WTC11 (cell line): ENCODE results near the gene FUT8. TPM values are rescaled to one million over a fixed set of nuclear protein-coding genes. Genes with fewer than 3 reads are reported as not detected.

Experiments
- ATAC-seq: fragments of 200-7000 bp; cut with Tn5 transposase; 2 replicates; pipeline ENCODE4 v1.10.0; 2021; ENCODE audit warnings: mild to moderate bottlenecking, moderate library complexity
- CTCF ChIA-PET: fragments of 300-600 bp; sonication (Branson Sonifier 250); formaldehyde crosslinking; loops from one replicate; lab custom pipeline; 2021; ENCODE audit warnings: antibody characterized with exemption; lab: Charles Lee
- POLR2A ChIA-PET: fragments of 350-600 bp; sonication (Branson Sonifier 250); formaldehyde crosslinking; loops from one replicate; lab custom pipeline; 2021; ENCODE audit warnings: antibody characterized with exemption; lab: Charles Lee
- DNase-seq: peaks from one replicate; pipeline ENCODE4 v3.0.0; 2021; ENCODE audit warnings: low spot score
- H3K27ac Mint-ChIP-seq: 2 replicates; pipeline ENCODE4 v1.8.0; 2021; ENCODE audit warnings: mixed read lengths
- H3K27me3 Mint-ChIP-seq: 2 replicates; pipeline ENCODE4 v1.8.0; 2021; ENCODE audit warnings: low read depth, mild to moderate bottlenecking, moderate library complexity, mixed read lengths
- H3K36me3 Mint-ChIP-seq: 2 replicates; pipeline ENCODE4 v1.8.0; 2021; ENCODE audit warnings: mixed read lengths
- H3K4me1 Mint-ChIP-seq: 2 replicates; pipeline ENCODE4 v1.8.0; 2022; ENCODE audit warnings: mixed read lengths
- H3K4me3 Mint-ChIP-seq: 2 replicates; pipeline ENCODE4 v1.8.0; 2021; ENCODE audit warnings: mild to moderate bottlenecking, moderate library complexity, mixed read lengths
- H3K9me3 Mint-ChIP-seq: 2 replicates; pipeline ENCODE4 v1.8.0; 2021; ENCODE audit warnings: mixed read lengths
- ATF1 ChIP-seq: sonication (generic); formaldehyde crosslinking; IDR thresholded peaks from 2 replicates; pipeline ENCODE4 v1.8.1; 2023; ENCODE audit warnings: mild to moderate bottlenecking, moderate library complexity, missing genetic modification reagents
- ATF2 ChIP-seq: sonication (generic); formaldehyde crosslinking; IDR thresholded peaks from 2 replicates; pipeline ENCODE4 v1.8.1; 2022; ENCODE audit warnings: low read depth, missing genetic modification reagents, borderline replicate concordance
- CREM ChIP-seq: sonication (generic); formaldehyde crosslinking; IDR thresholded peaks from 2 replicates; pipeline ENCODE4 v1.8.1; 2022; ENCODE audit warnings: mild to moderate bottlenecking, missing genetic modification reagents, moderate library complexity
- E2F4 ChIP-seq: sonication (generic); formaldehyde crosslinking; IDR thresholded peaks from 2 replicates; pipeline ENCODE4 v1.8.1; 2022; ENCODE audit warnings: low read depth, mild to moderate bottlenecking, moderate library complexity, missing genetic modification reagents, borderline replicate concordance
- FOXK1 ChIP-seq: sonication (generic); formaldehyde crosslinking; IDR thresholded peaks from 2 replicates; pipeline ENCODE4 v1.8.0; 2022; ENCODE audit warnings: mild to moderate bottlenecking, moderate library complexity, missing genetic modification reagents
- GTF2I ChIP-seq: fragments of 250-450 bp; sonication (Bioruptor Pico); conservative IDR thresholded peaks from 2 replicates; pipeline ENCODE4 v1.4.0; 2021; ENCODE audit warnings: mild to moderate bottlenecking
- JAZF1 ChIP-seq: fragments of 250-450 bp; sonication (Bioruptor Pico); IDR thresholded peaks from 2 replicates; pipeline ENCODE4 v1.9.0; 2021; ENCODE audit warnings: moderate library complexity, mild to moderate bottlenecking, inconsistent platforms
- MLX ChIP-seq: sonication (generic); formaldehyde crosslinking; IDR thresholded peaks from 2 replicates; pipeline ENCODE4 v1.8.1; 2023; ENCODE audit warnings: mild to moderate bottlenecking, missing genetic modification reagents, moderate library complexity
- NR1H2 ChIP-seq: sonication (generic); formaldehyde crosslinking; IDR thresholded peaks from 2 replicates; pipeline ENCODE4 v1.9.0; 2021; ENCODE audit warnings: mild to moderate bottlenecking, moderate library complexity, missing genetic modification reagents
- SP1 ChIP-seq: sonication (generic); formaldehyde crosslinking; conservative IDR thresholded peaks from 2 replicates; pipeline ENCODE4 v1.8.1; 2022; ENCODE audit warnings: missing genetic modification reagents
- TEAD4 ChIP-seq: sonication (generic); formaldehyde crosslinking; IDR thresholded peaks from 2 replicates; pipeline ENCODE4 v1.8.0; 2022; ENCODE audit warnings: mild to moderate bottlenecking, missing genetic modification reagents
- ZNF138 ChIP-seq: sonication (generic); formaldehyde crosslinking; conservative IDR thresholded peaks from 2 replicates; pipeline ENCODE4 v1.8.1; 2022; ENCODE audit warnings: mild to moderate bottlenecking, moderate library complexity, missing genetic modification reagents
- ZNF317 ChIP-seq: sonication (generic); formaldehyde crosslinking; IDR thresholded peaks from 2 replicates; pipeline ENCODE4 v1.8.1; 2023; ENCODE audit warnings: low read depth, mild to moderate bottlenecking, moderate library complexity, missing genetic modification reagents, borderline replicate concordance
- ZNF416 ChIP-seq: fragments of 250-450 bp; sonication (Bioruptor Pico); IDR thresholded peaks from 2 replicates; pipeline ENCODE4 v1.9.0; 2021; ENCODE audit warnings: mild to moderate bottlenecking, inconsistent platforms
- total RNA-seq: library from RNA; stranded (reverse); gene quantifications from 3 replicates; pipeline ENCODE4 v1.2.3, GENCODE V29; 2021
- TF ChIP-seq, protein P1 (sequence below): fragments of 250-450 bp; sonication (Bioruptor Pico); IDR thresholded peaks from 2 replicates; pipeline ENCODE4 v1.9.0; 2021; ENCODE audit warnings: moderate library complexity, mild to moderate bottlenecking, inconsistent platforms, borderline replicate concordance
- TF ChIP-seq, protein P2 (sequence below): sonication (generic); formaldehyde crosslinking; IDR thresholded peaks from 2 replicates; pipeline ENCODE4 v1.8.0; 2023; ENCODE audit warnings: mild to moderate bottlenecking, missing genetic modification reagents
- TF ChIP-seq, protein P3 (sequence below): fragments of 250-450 bp; sonication (Bioruptor Pico); conservative IDR thresholded peaks from 2 replicates; pipeline ENCODE4 v1.9.0; 2021; ENCODE audit warnings: mild to moderate bottlenecking
- TF ChIP-seq, protein P4 (sequence below): sonication (generic); formaldehyde crosslinking; IDR thresholded peaks from 2 replicates; pipeline ENCODE4 v1.8.0; 2023; ENCODE audit warnings: missing genetic modification reagents
- TF ChIP-seq, protein P5 (sequence below): fragments of 250-450 bp; sonication (Bioruptor Pico); IDR thresholded peaks from 2 replicates; pipeline ENCODE4 v1.9.0; 2021; ENCODE audit warnings: mild to moderate bottlenecking

FUT8 gene
- total RNA-seq, 1 experiment from 2014 or later: 37.9 TPM

- Mint-ChIP-seq H3K4me3 (no peak overlapping the region), H3K27me3 (no peaks in the 10 kb centered on the region), H3K36me3 (no peaks in the 10 kb centered on the region), H3K9me3 (peaks cover 4% of the 10 kb centered on the region; the same call in 1 of the 2 replicates), H3K27ac (no peak overlapping the region), H3K4me1 (peaks cover 14% of the 10 kb centered on the region)
- DNase-seq: no peak
- TF ChIP-seq, protein P1, sequence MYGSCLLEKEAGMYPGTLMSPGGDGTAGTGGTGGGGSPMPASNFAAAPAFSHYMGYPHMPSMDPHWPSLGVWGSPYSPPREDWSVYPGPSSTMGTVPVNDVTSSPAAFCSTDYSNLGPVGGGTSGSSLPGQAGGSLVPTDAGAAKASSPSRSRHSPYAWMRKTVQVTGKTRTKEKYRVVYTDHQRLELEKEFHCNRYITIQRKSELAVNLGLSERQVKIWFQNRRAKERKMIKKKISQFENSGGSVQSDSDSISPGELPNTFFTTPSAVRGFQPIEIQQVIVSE (CRISPR knock-in tag): no peak
- ChIA-PET POLR2A (no interaction called here), CTCF (interaction anchor here (1.0 kb wide), 1 partner anchor 41 kb away, joined by 3 read pairs; no protein-coding TSS in a partner anchor)
- no peak for ATAC-seq
These were observed 371.0 kb downstream of the FUT8 start for GRCh38 chr14:65783576-65783975.

GRCh38 chr14:65784574-65784973, 372.0 kb downstream of the FUT8 start:
- no peak for ATAC-seq
- no peak for DNase-seq
- Mint-ChIP-seq H3K4me3 (no peak overlapping the region), H3K27ac (no peak overlapping the region), H3K4me1 (peaks cover 10% of the 10 kb centered on the region), H3K27me3 (no peaks in the 10 kb centered on the region), H3K36me3 (no peaks in the 10 kb centered on the region), H3K9me3 (no peaks in the 10 kb centered on the region)
- TF ChIP-seq ZNF416 (CRISPR knock-in tag): no peak
- no peak for TF ChIP-seq CREM (CRISPR knock-in tag)
- TF ChIP-seq ATF1 (CRISPR knock-in tag): no peak
- no peak for TF ChIP-seq MLX (CRISPR knock-in tag)
- TF ChIP-seq SP1: no peak
- TF ChIP-seq FOXK1: no peak
- TF ChIP-seq, protein P2, sequence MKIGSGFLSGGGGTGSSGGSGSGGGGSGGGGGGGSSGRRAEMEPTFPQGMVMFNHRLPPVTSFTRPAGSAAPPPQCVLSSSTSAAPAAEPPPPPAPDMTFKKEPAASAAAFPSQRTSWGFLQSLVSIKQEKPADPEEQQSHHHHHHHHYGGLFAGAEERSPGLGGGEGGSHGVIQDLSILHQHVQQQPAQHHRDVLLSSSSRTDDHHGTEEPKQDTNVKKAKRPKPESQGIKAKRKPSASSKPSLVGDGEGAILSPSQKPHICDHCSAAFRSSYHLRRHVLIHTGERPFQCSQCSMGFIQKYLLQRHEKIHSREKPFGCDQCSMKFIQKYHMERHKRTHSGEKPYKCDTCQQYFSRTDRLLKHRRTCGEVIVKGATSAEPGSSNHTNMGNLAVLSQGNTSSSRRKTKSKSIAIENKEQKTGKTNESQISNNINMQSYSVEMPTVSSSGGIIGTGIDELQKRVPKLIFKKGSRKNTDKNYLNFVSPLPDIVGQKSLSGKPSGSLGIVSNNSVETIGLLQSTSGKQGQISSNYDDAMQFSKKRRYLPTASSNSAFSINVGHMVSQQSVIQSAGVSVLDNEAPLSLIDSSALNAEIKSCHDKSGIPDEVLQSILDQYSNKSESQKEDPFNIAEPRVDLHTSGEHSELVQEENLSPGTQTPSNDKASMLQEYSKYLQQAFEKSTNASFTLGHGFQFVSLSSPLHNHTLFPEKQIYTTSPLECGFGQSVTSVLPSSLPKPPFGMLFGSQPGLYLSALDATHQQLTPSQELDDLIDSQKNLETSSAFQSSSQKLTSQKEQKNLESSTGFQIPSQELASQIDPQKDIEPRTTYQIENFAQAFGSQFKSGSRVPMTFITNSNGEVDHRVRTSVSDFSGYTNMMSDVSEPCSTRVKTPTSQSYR (CRISPR knock-in tag): no peak
- TF ChIP-seq NR1H2 (CRISPR knock-in tag): no peak
- TF ChIP-seq, protein P3, sequence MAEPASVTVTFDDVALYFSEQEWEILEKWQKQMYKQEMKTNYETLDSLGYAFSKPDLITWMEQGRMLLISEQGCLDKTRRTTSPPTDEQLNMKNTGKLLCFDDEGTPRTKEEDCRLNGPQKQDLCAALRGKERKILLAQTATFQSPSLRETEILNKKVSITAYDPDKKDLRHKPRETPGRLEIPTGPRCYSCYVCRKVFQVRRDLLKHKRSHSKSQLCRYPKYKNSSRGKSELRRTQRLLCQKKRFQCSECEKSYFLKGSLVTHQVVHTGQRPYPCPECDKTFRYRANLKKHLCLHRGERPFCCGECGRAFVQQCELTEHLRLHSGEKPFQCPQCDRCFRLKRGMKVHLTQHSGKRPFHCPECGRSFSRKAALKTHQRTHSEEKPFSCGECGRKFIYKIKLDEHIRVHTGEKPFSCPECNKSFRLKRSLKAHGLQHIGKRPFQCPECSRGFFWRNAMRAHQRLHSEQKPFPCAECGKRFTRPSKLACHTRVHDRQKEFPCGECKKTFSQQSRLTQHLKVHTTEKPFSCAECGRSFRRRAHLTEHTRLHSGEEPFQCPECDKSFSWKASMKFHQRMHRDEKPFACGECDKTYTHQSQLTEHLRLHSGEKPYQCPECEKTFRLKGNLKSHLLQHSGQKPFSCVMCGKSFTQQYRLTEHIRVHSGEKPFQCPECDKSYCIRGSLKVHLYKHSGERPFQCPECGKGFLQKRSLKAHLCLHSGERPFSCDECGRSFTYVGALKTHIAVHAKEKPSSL: no peak
- no peak for TF ChIP-seq ATF2 (CRISPR knock-in tag)
- TF ChIP-seq JAZF1: no peak
- TF ChIP-seq, protein P4, sequence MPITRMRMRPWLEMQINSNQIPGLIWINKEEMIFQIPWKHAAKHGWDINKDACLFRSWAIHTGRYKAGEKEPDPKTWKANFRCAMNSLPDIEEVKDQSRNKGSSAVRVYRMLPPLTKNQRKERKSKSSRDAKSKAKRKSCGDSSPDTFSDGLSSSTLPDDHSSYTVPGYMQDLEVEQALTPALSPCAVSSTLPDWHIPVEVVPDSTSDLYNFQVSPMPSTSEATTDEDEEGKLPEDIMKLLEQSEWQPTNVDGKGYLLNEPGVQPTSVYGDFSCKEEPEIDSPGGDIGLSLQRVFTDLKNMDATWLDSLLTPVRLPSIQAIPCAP (CRISPR knock-in tag): no peak
- TF ChIP-seq, protein P5, sequence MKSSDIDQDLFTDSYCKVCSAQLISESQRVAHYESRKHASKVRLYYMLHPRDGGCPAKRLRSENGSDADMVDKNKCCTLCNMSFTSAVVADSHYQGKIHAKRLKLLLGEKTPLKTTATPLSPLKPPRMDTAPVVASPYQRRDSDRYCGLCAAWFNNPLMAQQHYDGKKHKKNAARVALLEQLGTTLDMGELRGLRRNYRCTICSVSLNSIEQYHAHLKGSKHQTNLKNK (CRISPR knock-in tag): no peak
- no peak for TF ChIP-seq GTF2I
- no peak for TF ChIP-seq TEAD4 (CRISPR knock-in tag)
- no peak for TF ChIP-seq ZNF317 (CRISPR knock-in tag)
- no peak for TF ChIP-seq ZNF138
- no peak for TF ChIP-seq E2F4 (CRISPR knock-in tag)
- CTCF ChIA-PET: no interaction called here
- POLR2A ChIA-PET: no interaction called here
